Endometrial microvascular endothelial cells (primary cell): ENCODE data around the gene CREBZF. TPM values are rescaled to one million over a fixed set of nuclear protein-coding genes. Genes with fewer than 3 reads are reported as not detected.
"Not testable (repeated sequence)": the region's sequence is repeated elsewhere in the genome, so short reads cannot be mapped to it uniquely, and the experiment has no call there.

Experiments
- in situ Hi-C: cut with HindIII; loops from 2 replicates; pipeline ENCODE4 v1.10.0; 2017; ENCODE audit warnings: low sequenced_read_pairs, low pct_unique_long_range_greater_than_20kb; ENCODE audit errors: inconsistent ontology term
- total RNA-seq: library from RNA; depleted of rRNA; stranded (reverse); fragments of >200 nt; gene quantifications from one replicate; pipeline ENCODE4 v1.2.3, GENCODE V29; 2015; ENCODE audit errors: inconsistent ontology term

Gene CREBZF
- total RNA-seq, 1 donor from 2014 or later, result 17.7 TPM

- in situ Hi-C loops, result no loop called here
Measured at GRCh38 chr11:85673393-85673792, 8.5 kb upstream of the CREBZF start.

- in situ Hi-C loops, result no loop called here
Measured at GRCh38 chr11:85672105-85672902, 7.4 kb upstream of the CREBZF start.

- in situ Hi-C loops, result not testable (repeated sequence)
Measured at GRCh38 chr11:85670949-85671663, 6.2 kb upstream of the CREBZF start.

GRCh38 chr11:85668157-85668556, 3.2 kb upstream of the CREBZF start:
- in situ Hi-C loops, result no loop called here

GRCh38 chr11:85666687-85667086, 1.8 kb upstream of the CREBZF start:
- in situ Hi-C loops, result no loop called here

GRCh38 chr11:85665733-85666132, 804 bp upstream of the CREBZF start:
- in situ Hi-C loops, result no loop called here

GRCh38 chr11:85663753-85664614, 945 bp downstream of the CREBZF start:
- in situ Hi-C loops, result no loop called here

GRCh38 chr11:85663080-85663752, 1.7 kb downstream of the CREBZF start:
- in situ Hi-C loops, result no loop called here

GRCh38 chr11:85661972-85662664, 2.8 kb downstream of the CREBZF start:
- in situ Hi-C loops, result no loop called here

- in situ Hi-C loops, result no loop called here
Measured at GRCh38 chr11:85658180-85658579, 6.7 kb downstream of the CREBZF start.

- in situ Hi-C loops, result no loop called here
Measured at GRCh38 chr11:85656777-85657176, 8.2 kb downstream of the CREBZF start.

GRCh38 chr11:85654343-85654742, 10.6 kb downstream of the CREBZF start:
- in situ Hi-C loops, result not testable (repeated sequence)

GRCh38 chr11:85652786-85653447, 12.0 kb downstream of the CREBZF start:
- in situ Hi-C loops, result no loop called here

GRCh38 chr11:85651118-85651517, 13.8 kb downstream of the CREBZF start:
- in situ Hi-C loops, result no loop called here

- in situ Hi-C loops, result no loop called here
Measured at GRCh38 chr11:85647604-85648299, 17.2 kb downstream of the CREBZF start, which contains the start of gene TMEM126A. TSS of gene TMEM126A (plus strand) at chr11:85647967. CDS start at chr11:85650256, 2,289 bp downstream.

- in situ Hi-C loops, result no loop called here
Measured at GRCh38 chr11:85647078-85647477, 17.9 kb downstream of the CREBZF start.

GRCh38 chr11:85643191-85643614, 21.7 kb downstream of the CREBZF start:
- in situ Hi-C loops, result no loop called here
